ENCODE results near the gene LNP1.
A peak's percentile ranks its signal among the peaks of the same experiment; 100 is the strongest.

LNP1 gene

GRCh38 chr3:100402256-100402655, 917 bp downstream of the LNP1 start:
- H3K4me1 Mint-ChIP-seq = peaks cover 55% of the 10 kb centered on the region
- no peak for DNase-seq
- peaks cover 43% of the 10 kb centered on the region for H3K36me3 Mint-ChIP-seq (ENCODE audit: low read depth)
- no peak for TF ChIP-seq CTCF (IDR thresholded peaks at IDR 0.05)
- peak overlapping the region; percentile 92 for H3K4me3 Mint-ChIP-seq
- H3K9me3 Mint-ChIP-seq = peaks cover 29% of the 10 kb centered on the region
- H3K27me3 Mint-ChIP-seq (ENCODE audit: low read depth, poor library complexity) = no peaks in the 10 kb centered on the region
- peak overlapping the region; percentile 100 for H3K27ac Mint-ChIP-seq

GRCh38 chr3:100402891-100403290, 1.6 kb downstream of the LNP1 start:
- no peak for TF ChIP-seq CTCF (IDR thresholded peaks at IDR 0.05)
- Mint-ChIP-seq H3K4me1 (peaks cover 55% of the 10 kb centered on the region), H3K9me3 (peaks cover 36% of the 10 kb centered on the region), H3K27ac (peak overlapping the region; percentile 41), H3K4me3 (peak overlapping the region; percentile 92), H3K27me3 (ENCODE audit: low read depth, poor library complexity) (no peaks in the 10 kb centered on the region), H3K36me3 (ENCODE audit: low read depth) (peaks cover 43% of the 10 kb centered on the region)
- DNase-seq = no peak

- H3K36me3 Mint-ChIP-seq (ENCODE audit: low read depth) = peaks cover 46% of the 10 kb centered on the region
- DNase-seq = peak; percentile 18
- peaks cover 43% of the 10 kb centered on the region for H3K9me3 Mint-ChIP-seq
- H3K27me3 Mint-ChIP-seq (ENCODE audit: low read depth, poor library complexity) = no peaks in the 10 kb centered on the region
- H3K4me1 Mint-ChIP-seq = peaks cover 52% of the 10 kb centered on the region
- TF ChIP-seq CTCF (IDR thresholded peaks at IDR 0.05) = no peak
- H3K27ac Mint-ChIP-seq = no peak overlapping the region
- peak overlapping the region; percentile 92 for H3K4me3 Mint-ChIP-seq
Measured at GRCh38 chr3:100403362-100404249, 2.3 kb downstream of the LNP1 start.

- no peak for DNase-seq
- Mint-ChIP-seq H3K9me3 (peaks cover 49% of the 10 kb centered on the region), H3K36me3 (ENCODE audit: low read depth) (peaks cover 49% of the 10 kb centered on the region), H3K27ac (no peak overlapping the region), H3K27me3 (ENCODE audit: low read depth, poor library complexity) (no peaks in the 10 kb centered on the region), H3K4me3 (peak overlapping the region; percentile 92), H3K4me1 (peaks cover 48% of the 10 kb centered on the region)
- no peak for TF ChIP-seq CTCF (IDR thresholded peaks at IDR 0.05)
Measured at GRCh38 chr3:100404250-100404548, 2.9 kb downstream of the LNP1 start.

- Mint-ChIP-seq H3K4me3 (no peak overlapping the region), H3K4me1 (peaks cover 28% of the 10 kb centered on the region), H3K36me3 (ENCODE audit: low read depth) (peaks cover 79% of the 10 kb centered on the region), H3K27ac (no peak overlapping the region), H3K9me3 (peaks cover 68% of the 10 kb centered on the region), H3K27me3 (ENCODE audit: low read depth, poor library complexity) (no peaks in the 10 kb centered on the region)
- DNase-seq = no peak
- no peak for TF ChIP-seq CTCF (IDR thresholded peaks at IDR 0.05)
Measured at GRCh38 chr3:100407164-100407563, 5.8 kb downstream of the LNP1 start.

GRCh38 chr3:100407977-100408532, 6.7 kb downstream of the LNP1 start:
- Mint-ChIP-seq H3K4me1 (peaks cover 23% of the 10 kb centered on the region), H3K9me3 (peaks cover 77% of the 10 kb centered on the region), H3K27me3 (ENCODE audit: low read depth, poor library complexity) (no peaks in the 10 kb centered on the region), H3K36me3 (ENCODE audit: low read depth) (peaks cover 88% of the 10 kb centered on the region), H3K27ac (no peak overlapping the region), H3K4me3 (no peak overlapping the region)
- no peak for TF ChIP-seq CTCF (IDR thresholded peaks at IDR 0.05)
- no peak for DNase-seq

All from nephron progenitor cell (in vitro differentiated cells).